NCI-H2196 (cell line): ENCODE data around the gene CATSPER4.

Experiments
- DNase-seq: peaks from one replicate; lab custom pipeline; 2025; ENCODE audit not compliant: unreplicated experiment; lab: John Stamatoyannopoulos, UW

The CATSPER4 gene

DNA sequence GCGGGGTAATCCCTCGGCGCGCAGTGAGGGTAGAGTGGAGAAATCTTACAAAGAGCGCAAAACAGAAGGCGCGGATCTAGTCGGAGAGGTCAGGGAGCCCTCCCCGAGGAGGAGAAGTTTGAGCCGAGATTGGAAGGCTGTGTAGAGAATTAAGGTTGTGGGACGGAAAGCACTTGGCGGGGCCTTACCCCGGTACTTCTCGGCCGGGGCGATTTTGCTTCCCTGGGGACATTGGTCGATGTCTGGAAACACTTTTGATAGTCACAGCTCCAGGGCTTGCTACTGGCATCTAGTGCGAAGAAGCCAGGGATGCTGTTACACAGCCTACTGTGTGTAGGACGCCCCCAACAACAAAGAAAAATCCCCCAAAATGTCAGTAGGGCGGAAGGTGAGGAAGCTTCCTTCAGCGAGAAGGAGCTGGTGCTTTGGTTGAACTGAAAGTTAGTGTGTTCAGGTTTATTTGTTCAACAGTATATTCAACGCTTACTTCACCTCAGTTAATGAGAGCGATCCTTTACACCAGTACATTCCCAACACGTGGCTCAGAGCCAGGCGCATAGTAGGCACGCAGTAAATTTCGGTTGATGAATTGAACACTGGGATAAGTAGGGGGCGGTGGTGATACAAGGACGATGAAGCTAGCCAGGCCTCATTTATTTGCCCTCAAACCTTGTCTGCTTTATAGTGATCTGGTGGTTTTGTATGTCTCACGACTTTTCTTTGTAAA is 44.4 kb downstream of the CATSPER4 start:
- DNase-seq = no peak

DNA sequence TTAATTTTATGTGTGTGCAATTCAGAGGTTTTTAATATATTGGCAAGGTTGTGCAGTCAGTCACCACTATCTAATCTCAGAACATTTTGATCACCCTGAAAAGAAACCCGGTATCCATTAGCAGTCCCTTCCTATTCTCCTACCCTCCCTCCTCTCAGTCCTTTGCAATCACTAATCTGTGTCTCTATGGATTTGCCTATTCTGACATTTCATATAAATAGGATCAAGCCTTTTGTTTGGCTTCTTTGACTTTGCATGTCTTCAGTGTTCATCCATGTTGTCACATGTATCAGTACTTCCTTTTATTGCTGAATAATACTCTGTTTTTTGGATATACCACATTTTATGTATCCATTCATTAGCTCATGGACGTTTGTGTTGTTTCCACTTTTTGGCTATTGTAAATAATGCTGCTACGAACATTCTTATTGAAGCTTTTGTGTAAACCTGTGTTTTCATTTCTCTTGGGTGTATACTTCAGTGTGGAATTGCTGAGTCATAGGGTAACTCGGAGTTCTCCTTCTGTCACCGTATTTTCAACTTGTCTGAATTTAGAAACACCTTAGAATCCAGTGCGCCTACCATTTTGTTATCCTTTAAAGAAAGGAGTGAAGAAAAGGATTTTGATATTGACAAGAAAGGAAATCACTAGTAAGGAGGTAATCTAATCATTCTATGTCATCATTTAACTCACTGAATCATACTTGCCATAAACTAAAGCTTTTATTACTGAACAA is 47.0 kb downstream of the CATSPER4 start:
- DNase-seq = no peak

- no peak for DNase-seq
Measured at GRCh38 chr1:26239936-26240335, 49.5 kb downstream of the CATSPER4 start.
